Fibroblast of gingiva (primary cell): ENCODE results near the gene TLR9.
A peak's percentile ranks its signal among the peaks of the same experiment; 100 is the strongest.

Source experiments
- DNase-seq: peaks from one replicate; pipeline ENCODE4 v3.0.0-alpha.2; 2011; ENCODE audit warnings: low read depth

TLR9 gene

DNA sequence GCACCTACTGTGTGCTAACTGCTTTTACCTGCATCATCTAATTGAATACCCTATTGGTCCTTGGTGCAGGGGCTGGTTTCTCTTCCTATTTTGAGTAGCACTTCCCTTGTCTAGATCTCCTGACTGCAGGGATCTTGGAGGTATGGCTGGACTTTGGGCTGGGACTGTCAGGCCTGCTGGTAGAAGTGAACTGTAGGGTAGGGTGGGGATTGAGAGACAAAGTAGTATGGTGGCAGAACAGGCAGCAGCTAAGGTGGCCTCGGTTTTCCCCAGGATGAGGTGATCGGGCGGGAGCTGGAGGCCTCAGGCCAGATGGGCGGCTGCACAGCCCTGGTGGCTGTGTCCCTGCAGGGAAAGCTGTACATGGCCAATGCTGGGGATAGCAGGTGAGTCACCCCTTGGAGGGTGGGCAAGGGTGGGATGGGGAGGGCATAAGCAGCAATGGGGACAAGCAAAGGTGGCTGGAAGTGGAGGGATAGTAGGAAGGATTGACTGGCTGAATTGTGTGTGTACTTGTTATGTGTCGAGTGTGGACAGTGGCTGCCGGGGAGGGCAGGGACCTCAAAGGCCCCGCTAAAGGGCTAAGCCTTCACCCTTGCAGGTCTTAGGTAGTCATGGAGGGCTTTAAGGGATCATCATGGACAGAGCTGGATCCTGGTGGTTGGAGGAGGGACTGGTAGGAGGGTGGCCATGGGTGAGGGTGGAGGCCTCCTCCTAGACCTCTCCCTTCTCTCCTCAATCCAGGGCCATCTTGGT, 22.1 kb upstream of the TLR9 start:
- no peak for DNase-seq

DNA sequence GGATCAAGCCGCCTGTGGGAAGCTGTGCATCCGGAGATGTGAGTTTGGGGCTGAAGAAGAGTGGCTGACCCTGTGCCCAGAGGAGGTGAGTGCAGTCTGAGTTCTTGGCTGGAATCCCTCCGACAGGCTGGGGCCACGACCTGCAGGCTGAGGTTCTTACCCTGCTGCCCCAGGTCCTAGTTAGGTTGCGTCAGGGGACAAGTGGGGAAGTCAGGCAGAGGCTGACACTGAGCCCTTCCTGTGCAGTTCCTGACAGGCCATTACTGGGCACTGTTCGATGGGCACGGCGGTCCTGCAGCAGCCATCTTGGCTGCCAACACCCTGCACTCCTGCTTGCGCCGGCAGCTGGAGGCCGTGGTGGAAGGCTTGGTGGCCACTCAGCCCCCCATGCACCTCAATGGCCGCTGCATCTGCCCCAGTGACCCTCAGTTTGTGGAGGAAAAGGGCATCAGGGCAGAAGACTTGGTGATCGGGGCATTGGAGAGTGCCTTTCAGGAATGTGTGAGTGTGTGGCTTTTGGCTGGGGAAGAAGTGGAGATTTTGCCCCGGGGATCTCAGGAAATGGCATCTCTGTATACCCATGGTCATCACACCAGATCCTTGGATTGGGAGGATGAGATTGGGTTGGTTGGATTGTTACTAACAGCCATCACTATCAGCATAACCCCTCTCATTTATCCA, 21.4 kb upstream of the TLR9 start:
- DNase-seq: no peak

DNA sequence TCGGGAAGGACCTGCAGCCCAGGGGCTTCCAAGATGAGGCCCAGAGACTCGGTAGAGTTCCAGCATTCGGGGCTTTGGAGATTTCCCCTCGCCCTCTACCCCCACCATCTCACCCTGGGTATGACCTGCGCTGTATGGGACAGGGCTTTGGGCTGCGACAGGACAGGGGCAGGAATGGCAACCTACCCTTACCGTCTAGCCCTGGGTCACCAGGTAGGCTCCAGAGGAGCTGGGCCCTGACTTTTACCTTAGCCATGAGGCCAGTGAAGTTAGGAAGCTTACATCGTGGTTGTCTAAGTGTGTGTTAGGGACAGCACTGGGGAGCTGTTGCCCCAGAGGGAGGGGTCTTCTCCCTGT, 20.8 kb upstream of the TLR9 start:
- DNase-seq: no peak

DNA sequence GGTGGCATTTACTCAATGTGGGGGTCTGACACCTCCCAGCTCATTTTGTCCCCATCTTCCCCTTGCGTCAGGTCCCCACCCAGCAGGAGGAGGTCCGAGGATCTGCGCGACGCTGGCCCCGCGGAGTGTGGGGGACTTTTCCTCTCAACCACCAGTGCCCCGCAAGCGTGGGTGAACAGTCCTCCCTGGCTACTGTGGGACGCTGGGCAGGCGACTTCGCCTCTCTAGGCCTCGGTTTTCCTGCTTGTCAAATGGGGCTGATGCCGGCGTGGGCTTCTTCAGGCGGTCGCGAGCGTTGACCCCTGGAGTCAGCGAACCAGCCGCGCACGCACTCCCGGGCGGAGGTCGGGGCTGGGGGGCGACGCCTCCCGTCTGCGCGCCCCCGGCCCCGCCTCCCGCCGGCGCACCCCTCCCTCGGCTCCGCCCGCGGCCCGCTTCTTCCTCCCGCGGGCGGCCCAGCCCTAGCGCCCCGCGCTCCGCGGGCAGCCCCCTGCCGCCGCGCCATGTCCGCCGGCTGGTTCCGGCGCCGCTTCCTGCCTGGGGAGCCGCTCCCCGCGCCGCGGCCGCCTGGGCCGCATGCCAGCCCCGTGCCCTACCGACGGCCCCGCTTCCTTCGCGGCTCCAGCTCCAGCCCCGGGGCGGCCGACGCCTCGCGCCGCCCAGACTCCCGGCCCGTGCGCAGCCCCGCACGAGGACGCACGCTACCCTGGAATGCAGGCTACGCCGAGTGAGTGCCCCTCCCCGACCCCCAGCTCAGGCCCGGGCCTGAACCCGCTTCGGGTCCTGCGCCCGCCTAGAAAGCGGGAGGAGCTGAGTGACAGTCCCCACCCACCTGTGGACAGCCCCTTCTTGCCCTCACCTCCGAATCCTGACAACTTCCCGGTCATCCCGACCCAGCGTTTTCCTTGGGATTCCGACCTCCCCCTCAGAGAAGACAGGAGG, 20.1 kb upstream of the TLR9 start, which contains the start of gene PPM1M:
Gene PPM1M, plus strand, starts transcription at position 438 of the 942 bp plus-strand sequence. Its CDS starts 66 bp downstream, at position 504.
- peak; percentile 40 for DNase-seq

DNA sequence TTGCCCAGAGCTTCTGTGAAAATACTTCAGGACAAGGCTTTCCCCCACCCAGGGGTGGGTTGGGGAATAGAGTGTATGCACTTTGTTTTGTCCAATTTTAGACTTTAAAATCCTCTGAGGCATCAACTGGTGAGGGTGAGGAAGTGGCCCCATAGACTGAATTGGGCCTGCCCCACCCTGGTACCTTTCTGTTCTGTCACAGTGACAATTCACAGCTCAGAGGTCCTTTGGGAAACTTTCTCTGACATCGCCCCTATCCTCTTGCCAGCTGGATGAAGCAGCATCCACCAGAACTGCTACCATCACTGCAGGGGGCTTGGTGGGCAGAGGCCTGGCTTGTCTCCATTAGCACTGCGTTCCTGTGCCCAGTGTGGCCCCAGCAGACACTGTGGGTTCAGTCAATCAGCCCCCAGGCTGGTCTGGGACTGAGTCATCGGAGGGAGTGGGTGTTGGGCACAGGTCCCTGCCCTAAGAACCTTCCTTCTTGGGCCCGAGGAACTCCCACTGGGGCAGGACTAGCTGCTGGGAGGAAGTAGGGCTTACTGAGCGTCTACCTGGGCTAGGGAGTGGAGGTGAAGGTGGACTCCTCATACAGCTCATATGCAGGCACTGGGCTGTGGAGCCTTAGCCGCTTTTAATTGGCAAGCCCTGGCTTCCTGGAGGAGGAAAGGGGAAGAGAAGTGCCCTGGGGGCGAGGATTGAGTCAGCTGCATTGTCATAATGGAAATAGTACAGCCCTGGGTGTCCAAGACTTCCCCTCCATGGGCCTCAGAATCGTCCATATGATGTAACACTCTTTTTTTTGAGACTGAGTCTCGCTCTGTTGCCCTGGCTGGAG, 18.6 kb upstream of the TLR9 start:
- peak; percentile 36 for DNase-seq

DNA sequence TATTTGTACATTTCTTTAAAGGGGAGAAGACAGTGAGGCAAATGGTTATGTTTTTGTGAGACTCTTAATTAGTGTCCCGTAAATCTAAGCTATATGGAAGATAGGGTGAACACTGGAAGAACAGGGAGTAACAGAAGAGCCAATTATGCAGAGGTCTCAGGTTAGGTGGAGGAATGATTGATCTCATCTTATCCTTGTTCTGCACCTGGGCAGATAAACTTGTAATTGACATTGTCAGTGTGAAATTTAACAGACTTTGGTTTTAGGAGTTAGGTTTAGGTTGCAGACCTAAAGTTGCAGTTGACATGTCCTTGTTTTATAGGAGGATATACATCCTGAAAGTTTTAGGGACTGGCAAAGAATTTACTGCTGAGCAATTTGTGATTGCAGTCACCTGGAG, 16.6 kb upstream of the TLR9 start:
- DNase-seq: no peak

DNA sequence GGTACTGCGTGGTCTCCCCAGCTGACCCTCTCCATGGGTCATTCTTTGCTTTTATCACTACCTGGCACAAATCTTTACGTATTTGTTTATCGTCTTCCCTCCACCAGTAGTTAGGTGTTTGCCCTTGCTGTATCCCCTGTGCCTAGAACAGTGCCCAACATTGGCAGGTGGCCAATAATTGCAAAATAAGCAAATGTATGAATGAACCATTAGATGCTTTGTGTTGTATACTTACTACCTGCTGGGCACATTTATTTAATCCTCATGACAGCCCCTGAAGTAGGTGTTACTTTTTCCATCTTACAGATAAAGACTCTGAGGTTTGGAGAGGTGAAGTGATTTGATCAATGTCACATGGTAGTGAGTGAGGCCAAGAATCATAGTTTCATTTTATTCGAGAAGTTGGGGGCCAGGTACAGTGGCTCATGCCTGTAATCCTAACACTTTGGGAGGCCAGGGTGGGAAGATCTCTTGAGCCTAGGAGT, 15.5 kb upstream of the TLR9 start:
- DNase-seq: no peak

DNA sequence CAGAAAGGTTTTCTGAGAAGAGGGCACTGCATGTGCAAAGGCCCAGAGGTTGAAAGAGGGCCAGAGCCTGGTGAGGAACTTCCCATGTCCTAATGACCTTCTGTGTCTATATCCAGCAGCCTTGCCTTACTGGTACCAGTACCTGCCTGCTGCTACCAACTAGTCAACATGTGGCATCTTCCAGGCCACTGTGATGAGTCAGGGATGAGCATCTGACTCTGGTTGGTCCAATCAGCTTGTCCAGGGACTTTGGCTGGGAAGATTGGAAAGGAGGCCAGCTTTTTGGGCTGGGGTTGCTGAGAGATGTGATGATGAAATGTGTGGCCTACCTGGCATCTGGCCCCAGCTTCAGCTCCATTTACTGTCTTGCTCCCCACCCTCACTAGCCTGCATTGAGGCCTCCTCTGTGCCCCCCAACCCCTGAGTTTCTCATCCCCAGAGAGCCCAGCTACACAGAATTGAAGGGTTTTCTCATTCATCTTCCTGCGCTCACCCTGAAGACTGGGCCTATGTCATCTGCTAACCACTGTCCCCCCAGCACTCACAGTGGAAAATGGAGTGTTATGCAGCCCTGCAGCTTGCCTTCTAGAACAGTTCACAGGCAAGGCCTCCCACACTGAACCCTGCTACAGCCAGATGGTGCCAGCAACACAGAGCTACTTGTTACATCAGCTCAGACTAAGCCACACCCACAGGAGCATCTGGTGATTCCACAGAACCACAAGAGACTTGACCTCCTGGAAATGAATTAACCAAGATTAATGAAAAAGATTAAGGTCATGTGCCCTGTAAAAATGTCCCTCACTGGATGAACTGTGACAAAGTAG, 14.8 kb upstream of the TLR9 start:
- DNase-seq: peak; percentile 96

DNA sequence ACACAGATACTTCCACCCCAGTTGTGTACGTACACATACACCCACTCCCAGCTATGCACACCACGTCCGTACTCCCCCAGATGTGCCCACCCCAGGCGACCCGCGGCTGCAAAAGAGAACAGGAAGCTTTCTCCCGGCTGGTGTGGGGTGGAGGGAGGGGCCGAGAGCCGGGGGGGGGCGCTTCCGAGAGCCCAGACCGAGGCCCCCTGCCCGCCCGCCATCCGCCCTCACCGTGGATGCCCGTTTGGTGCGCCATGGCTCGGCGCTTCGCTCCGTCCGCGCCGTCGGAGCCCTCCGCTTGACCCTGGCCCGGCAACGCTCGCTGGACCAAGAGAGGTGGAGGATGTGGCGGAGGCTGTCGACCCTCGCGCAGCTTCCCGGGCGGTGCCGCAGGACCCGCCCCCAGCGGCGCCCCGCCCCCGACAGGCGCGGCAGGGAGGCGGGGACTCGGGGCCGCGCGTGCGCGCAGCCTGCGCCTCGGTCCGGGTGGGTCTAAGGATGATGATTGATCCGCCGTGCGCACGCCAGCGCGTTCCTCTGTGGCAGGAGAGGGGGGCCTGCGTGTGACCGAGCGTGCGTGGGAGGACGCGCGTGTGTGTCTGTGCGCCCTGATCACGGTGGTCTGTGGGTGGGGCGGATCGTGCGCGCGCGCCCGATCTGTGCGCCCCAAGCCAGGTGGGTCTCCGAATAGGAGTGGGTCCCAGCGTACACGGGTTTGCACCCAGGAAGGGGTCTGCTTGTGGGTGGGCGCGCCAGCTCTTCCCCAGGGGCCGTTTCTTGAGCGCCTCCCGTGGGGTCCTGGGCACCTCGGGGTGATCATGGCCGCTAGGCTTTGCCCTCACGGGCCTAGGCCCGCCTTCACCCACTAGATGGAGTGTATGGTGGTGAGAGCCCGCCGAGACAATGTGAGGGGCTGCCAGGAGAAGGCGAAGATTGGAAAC, 13.6 kb upstream of the TLR9 start, which contains the start of gene TWF2:
Gene TWF2, minus strand, starts transcription at position 398 of the 941 bp plus-strand sequence. Its CDS starts 142 bp downstream, at position 256.
- peak; percentile 69 for DNase-seq

DNA sequence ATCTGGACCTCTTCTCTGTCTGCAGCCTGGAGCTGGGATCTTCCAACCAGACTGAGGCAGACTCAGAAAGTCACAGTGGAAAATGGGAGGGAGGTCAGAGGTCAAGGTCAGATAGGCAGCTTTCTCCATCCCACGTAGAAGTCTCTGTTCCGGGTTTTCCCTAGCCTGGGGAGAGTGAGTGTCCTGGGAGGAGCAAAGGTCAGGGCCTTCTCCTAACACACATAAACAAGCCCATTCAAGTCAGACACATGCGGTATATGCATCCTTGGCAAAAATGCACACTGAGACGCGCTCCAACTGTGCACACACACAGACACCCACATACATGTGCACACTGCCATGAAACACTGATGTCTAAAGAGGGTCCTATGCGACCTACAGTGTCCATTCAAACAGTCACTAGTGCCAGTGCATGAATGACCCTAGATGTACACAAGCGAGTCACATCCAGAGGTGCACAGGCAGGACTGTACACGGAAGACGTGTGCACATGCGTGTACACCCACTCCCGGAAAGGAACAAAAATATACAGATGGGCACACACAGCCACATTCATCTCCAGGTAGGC, 12.8 kb upstream of the TLR9 start:
- no peak for DNase-seq

DNA sequence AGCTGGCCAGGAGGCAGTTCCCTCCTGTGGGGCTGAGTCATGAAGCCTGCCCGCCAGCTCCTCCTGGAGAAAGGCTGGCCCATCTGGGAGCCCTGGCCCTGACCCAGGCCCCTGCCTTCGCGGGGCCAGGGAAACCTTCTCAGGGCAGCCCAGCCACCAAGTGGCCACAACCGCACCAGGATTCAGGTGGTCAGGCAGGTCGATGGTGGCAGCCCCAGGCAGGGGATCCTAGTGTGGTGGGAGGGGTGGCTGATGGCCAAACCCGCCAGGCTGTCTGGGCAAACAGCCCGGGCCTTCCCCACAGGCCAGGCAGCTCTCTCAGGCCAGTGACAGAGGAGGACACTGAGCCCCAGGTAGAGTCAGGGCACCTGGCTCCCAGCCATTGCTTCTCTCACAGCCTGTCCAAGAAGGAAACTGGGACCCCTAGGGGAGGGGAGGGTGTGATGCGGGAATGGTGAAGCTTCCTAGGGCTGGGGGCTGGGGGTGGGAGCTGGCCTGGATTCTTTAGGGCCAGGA, 12.3 kb upstream of the TLR9 start:
- DNase-seq: peak; percentile 85

DNA sequence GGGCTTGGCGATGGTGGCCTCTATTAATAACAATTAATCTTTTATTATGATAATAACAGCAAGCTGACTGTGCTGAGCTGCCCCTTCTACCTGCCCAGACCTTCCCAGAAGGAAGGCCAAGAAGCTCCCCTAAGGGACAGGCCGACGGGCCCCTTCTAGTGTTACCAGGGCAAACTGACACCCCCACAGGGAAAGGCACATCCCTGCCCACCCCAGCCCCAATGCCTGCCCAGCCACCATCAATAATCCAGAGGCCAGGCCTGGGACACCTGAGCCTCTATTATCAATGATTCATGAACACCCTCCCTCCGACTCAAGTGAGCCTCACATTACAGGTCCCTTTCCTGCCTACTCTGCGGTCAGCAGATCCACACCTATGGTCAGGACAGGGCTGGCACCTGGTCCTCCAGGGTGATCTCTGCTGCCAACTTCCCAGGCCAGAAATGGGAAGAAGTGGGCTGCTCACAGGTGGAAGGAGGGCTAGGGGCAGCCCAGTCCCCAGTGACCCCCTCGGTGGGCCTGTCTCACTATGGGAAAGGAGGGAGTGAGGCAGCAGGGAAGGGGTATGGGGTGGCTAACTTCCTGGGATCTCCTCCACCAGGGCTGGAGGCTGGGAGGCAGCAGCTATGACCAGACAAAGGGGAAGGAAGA, 11.7 kb upstream of the TLR9 start:
- DNase-seq: no peak

DNA sequence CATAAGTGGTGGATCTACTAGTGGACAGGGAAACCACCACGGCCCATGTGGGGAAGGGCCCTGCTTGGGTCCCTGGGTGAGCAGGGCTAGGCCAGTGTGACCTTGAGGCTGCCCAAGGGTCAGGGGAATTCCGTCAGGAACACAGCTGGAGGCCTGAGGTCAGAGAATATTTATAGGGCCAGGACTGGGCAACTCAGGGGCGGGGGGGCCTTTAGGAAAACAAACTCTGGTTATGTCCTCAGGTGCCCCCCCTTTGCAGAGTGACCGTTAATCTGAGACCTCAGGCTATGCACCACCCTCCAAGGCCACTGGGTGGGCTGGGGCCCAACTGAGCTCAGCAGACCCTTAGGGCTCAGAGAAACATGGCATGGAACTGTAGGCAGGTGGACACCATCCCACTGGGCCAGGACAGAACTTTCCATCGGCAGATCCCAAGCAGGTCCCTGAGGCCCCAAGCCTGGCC, 11.0 kb upstream of the TLR9 start:
- no peak for DNase-seq

DNA sequence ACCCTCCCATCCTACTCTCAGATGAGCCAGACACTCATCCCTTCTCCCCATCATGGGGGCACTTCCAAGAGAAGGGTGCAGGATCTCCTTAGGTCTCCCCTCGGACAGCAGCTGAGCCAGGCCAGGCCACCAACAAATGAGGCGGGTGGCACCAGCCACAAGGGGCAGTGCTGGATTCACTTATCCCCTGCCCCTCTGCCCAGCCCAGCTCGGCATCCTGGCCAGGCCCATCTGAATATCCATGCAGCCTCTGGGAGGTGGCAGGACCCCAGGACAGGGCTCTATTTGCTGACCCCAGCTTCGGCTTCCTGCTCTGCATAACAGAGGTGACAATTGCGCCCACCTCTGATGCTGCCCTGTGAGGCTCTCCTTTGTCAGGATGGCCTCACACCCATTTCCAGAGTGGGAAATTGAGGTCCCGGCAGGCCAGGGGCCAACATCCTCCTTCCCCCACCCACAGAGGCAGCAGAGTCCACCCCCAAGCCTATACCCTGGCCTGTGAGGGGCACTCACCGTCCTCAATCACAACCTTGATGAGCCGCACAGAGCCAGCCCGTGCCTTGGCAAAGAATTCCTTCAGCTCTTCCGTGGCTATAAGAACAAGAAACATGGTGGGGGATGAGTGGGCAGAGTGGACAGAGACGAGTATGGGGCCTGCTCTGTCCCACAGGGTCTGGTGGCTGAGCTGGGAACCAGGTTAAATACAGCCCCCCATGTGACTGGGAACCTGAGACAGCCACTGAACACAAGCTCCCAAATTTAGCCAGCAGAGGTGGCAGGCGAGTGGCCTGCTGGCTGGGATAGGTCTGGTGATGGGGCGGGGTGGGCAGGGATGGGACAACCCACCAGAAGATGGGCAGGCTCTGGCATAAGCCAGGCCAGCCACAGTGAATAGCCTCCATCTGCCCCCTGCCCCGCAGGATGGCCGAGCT, 9.3 kb upstream of the TLR9 start:
- no peak for DNase-seq

DNA sequence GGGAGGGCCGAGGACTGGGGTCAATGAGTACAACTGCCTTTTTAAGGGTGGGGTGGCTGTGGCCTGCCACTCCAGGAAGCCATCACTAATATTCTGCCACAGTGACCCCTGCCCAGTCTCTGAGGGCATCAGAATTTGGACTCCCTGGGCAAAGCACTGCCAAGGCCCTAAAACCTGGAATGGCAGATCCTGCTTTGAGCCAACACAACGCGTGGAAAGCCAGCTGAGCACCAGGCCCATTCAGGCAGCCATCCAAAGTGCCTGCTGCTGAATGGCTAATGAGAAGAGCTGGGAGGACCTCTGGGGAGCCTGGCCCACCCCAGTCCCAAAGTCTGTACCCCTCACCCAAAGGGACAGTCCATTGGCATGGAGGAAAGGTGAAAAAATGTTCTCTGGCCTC, 8.5 kb upstream of the TLR9 start:
- no peak for DNase-seq

DNA sequence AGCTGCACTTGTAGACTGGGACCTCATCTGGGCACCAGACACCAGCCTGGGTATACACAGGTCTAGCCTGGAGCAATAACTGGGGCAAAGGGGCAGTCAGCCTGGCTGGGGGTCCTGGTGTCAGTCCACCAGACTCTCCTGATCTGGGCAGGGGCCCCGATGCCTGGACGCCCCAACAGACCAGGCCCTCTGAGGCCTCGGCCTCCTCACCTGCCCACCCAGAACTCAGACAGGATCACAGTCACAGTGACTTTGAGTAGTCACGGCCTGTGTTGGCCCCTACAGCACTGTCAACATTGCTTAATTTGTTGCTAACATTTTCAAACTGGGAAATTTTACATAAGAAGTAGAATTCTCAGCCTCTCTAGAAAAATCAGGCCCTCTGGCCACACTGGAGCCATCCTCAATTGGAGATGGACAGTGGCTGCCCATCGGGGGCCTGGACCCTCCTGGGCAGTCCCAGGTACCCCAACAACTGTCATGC, 7.7 kb upstream of the TLR9 start:
- no peak for DNase-seq
